B cell (primary cell): Measurements from ENCODE around the gene QSER1. TPM values are rescaled to one million over a fixed set of nuclear protein-coding genes. Genes with fewer than 3 reads are reported as not detected.

Experiments
- ATAC-seq: fragments of 200-7000 bp; cut with Tn5 transposase; one replicate; pipeline ENCODE4 v1.10.0; 2021; ENCODE audit warnings: low read depth, mild to moderate bottlenecking, moderate number of reproducible peaks, moderate library complexity
- CTCF ChIA-PET: fragments of 350-600 bp; sonication (Branson Sonifier 250); formaldehyde crosslinking; loops from one replicate; lab custom pipeline; 2021; ENCODE audit warnings: antibody characterized with exemption, inconsistent platforms; lab: Charles Lee
- POLR2A ChIA-PET: fragments of 350-600 bp; sonication (Branson Sonifier 250); formaldehyde crosslinking; loops from one replicate; lab custom pipeline; 2021; ENCODE audit warnings: antibody characterized with exemption; lab: Charles Lee
- DNase-seq: peaks from one replicate; pipeline ENCODE4 v3.0.0; 2013
- H2AFZ ChIP-seq: 2 replicates; pipeline ENCODE4 v1.6.1; 2012; ENCODE audit warnings: mild to moderate bottlenecking, low read depth, low read length; ENCODE audit not compliant: insufficient read depth, poor library complexity, severe bottlenecking
- H3K27ac ChIP-seq, 2 donors: 1 replicate in 1 of 2; 2 replicates in 1 of 2; pipeline ENCODE4 v1.5.1; 2012 to 2013; ENCODE audit warnings: low read length in 2 of 2, mild to moderate bottlenecking in 2 of 2, moderate library complexity in 1 of 2
- H3K27me3 ChIP-seq, 4 experiments: fragments of 200-600 bp in 1 of 4; sonication (generic) in 1 of 4; replicated peaks in 1 of 4; 1 replicate in 2 of 4; 2 replicates in 2 of 4; pipeline versions ENCODE4 v1.6.1 to v1.7.0; 2013 to 2016; ENCODE audit warnings: low read length in 3 of 4, mild to moderate bottlenecking in 2 of 4, mixed read lengths in 1 of 4, moderate library complexity in 1 of 4; ENCODE audit not compliant: insufficient read depth in 4 of 4, control insufficient read depth in 3 of 4; ENCODE audit errors: control extremely low read depth in 1 of 4
- H3K36me3 ChIP-seq, 2 experiments: replicated peaks in 1 of 2; 1 replicate in 1 of 2; 2 replicates in 1 of 2; pipeline versions ENCODE4 v1.6.1 to v1.7.1; 2013; ENCODE audit warnings: low read length in 1 of 2; ENCODE audit not compliant: insufficient read depth in 2 of 2, control insufficient read depth in 1 of 2; ENCODE audit errors: control extremely low read depth in 1 of 2, extremely low read depth in 1 of 2
- H3K4me1 ChIP-seq, 2 donors: fragments of 200-600 bp in 1 of 2; sonication (generic) in 1 of 2; 1 replicate in 1 of 2; 2 replicates in 1 of 2; pipeline versions ENCODE4 v1.5.1 to v1.6.1; 2013 to 2017; ENCODE audit warnings: low read length in 2 of 2; ENCODE audit not compliant: control insufficient read depth in 2 of 2, insufficient read depth in 2 of 2
- H3K4me2 ChIP-seq: replicated peaks from 2 replicates; pipeline ENCODE3; 2012; ENCODE audit warnings: mild to moderate bottlenecking, low read depth, low read length; ENCODE audit not compliant: poor library complexity, severe bottlenecking
- H3K4me3 ChIP-seq, 5 experiments: fragments of 200-600 bp in 1 of 5; sonication (generic) in 1 of 5; 1 replicate in 3 of 5; 2 replicates in 2 of 5; pipeline versions ENCODE4 v1.5.1 to v1.7.0; 2011 to 2016; ENCODE audit warnings: low read length in 4 of 5, mild to moderate bottlenecking in 4 of 5, low read depth in 2 of 5, control low read depth in 1 of 5, moderate library complexity in 1 of 5; ENCODE audit not compliant: insufficient read depth in 1 of 5; ENCODE audit errors: control extremely low read depth in 1 of 5, extremely low read depth in 1 of 5
- H3K79me2 ChIP-seq: fragments of 200-600 bp; sonication (generic); one replicate; pipeline ENCODE4 v1.6.0; 2016; ENCODE audit warnings: low read length; ENCODE audit not compliant: control insufficient read depth, insufficient read depth
- H3K9ac ChIP-seq: fragments of 200-600 bp; sonication (generic); 2 replicates; pipeline ENCODE4 v1.6.1; 2017; ENCODE audit warnings: mild to moderate bottlenecking, low read length, moderate library complexity
- H3K9me3 ChIP-seq, 3 donors: one replicate each; pipeline versions ENCODE4 v1.6.1 to v1.7.1; 2013; ENCODE audit warnings: low read length in 2 of 3; ENCODE audit not compliant: control insufficient read depth in 2 of 3, insufficient read depth in 1 of 3; ENCODE audit errors: control extremely low read depth in 1 of 3
- H4K20me1 ChIP-seq: 2 replicates; pipeline ENCODE4 v1.6.0; 2012; ENCODE audit warnings: mild to moderate bottlenecking, low read length; ENCODE audit not compliant: insufficient read depth, control insufficient read depth, poor library complexity, severe bottlenecking
- H3K27ac Mint-ChIP-seq: one replicate; pipeline ENCODE4 v1.8.0; 2021; ENCODE audit warnings: mixed read lengths
- H3K27me3 Mint-ChIP-seq: one replicate; pipeline ENCODE4 v1.8.0; 2021; ENCODE audit warnings: mixed read lengths
- H3K4me1 Mint-ChIP-seq: one replicate; pipeline ENCODE4 v1.8.0; 2021; ENCODE audit warnings: mixed read lengths
- H3K4me3 Mint-ChIP-seq: one replicate; pipeline ENCODE4 v1.8.0; 2021; ENCODE audit warnings: mixed read lengths
- H3K9me3 Mint-ChIP-seq: one replicate; pipeline ENCODE4 v1.8.0; 2022; ENCODE audit warnings: mixed read lengths; ENCODE audit not compliant: insufficient read depth
- EZH2 ChIP-seq: IDR thresholded peaks from 2 replicates; pipeline ENCODE4 v1.6.1; 2012; ENCODE audit warnings: borderline replicate concordance, low read depth, mild to moderate bottlenecking, moderate library complexity, low read length; ENCODE audit not compliant: insufficient read depth, poor library complexity, severe bottlenecking
- WGBS: methylation state at CpG from one replicate; pipeline ENCODE4 v1.1.5; 2013; ENCODE audit warnings: missing lambda C conversion rate; ENCODE audit not compliant: insufficient coverage; 5-methylcytosine and 5-hydroxymethylcytosine counted together
- intact Hi-C: fragments of 100-400 bp; cut with micrococcal nuclease; formaldehyde crosslinking; loops from one replicate; pipeline ENCODE4 v1.10.0; 2022
- polyA plus RNA-seq: library from polyadenylated mRNA; depleted of rRNA; stranded (reverse); fragments of >200 nt; gene quantifications from 2 replicates; pipeline ENCODE4 v1.2.3, GENCODE V29; 2012
- total RNA-seq, 2 donors: library from RNA; stranded (reverse); fragments of 120-200 nt in 1 of 2; gene quantifications; 1 replicate in 1 of 2; 2 replicates in 1 of 2; pipeline versions ENCODE4 v1.2.3 to v1.2.4, GENCODE V29; 2013 to 2022
- TF ChIP-seq, protein P1 (sequence below): fragments of 200-600 bp; IDR thresholded peaks from one replicate; pipeline ENCODE4 v1.8.0; 2022; ENCODE audit warnings: antibody characterized with exemption, mild to moderate bottlenecking

Gene QSER1
- total and polyA plus RNA-seq, 2 donors (not counting 1 experiment from before 2014, with no cell fraction given): 2.5 to 23.1 TPM

DNA sequence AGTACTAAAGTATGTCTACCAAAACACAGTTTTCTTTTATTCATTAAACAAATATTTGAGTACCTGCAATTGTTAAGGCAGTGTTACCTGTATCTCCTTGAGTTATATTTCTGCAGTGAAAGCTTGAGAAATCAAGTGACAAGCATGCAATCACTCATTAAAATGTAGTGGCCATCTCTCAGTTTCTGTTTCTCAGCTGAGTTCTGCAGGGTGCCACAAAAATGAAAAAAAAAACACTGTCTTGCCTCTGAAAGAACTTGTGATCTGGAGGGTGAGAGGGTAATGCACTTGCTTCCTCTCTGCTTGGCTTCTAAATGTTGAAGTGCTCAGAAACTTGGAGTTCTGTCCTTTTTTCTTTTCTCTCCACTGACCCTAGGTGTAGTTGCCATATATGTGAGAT, 6.8 kb downstream of the QSER1 start:
- POLR2A ChIA-PET: no interaction called here
- Mint-ChIP-seq H3K9me3 (no peaks in the 10 kb centered on the region), H3K4me1 (peaks cover 36% of the 10 kb centered on the region), H3K27me3 (no peaks in the 10 kb centered on the region), H3K27ac (no peak overlapping the region), H3K4me3 (no peak overlapping the region)
- intact Hi-C loops: loop anchor here (10.0 kb wide), 1 partner anchor 875 kb away; the partner anchor contains the start of gene FBXO3
- no peak for DNase-seq
- Histone ChIP-seq H3K4me2 (no peak overlapping the region), H3K4me3 (no peak overlapping the region), H3K79me2 (peaks cover 97% of the 10 kb centered on the region), H3K36me3 (no peaks in the 10 kb centered on the region), H3K27ac (no peak overlapping the region), H3K9ac (no peak overlapping the region), H3K4me1 (peaks cover under 1 to 2% of the 10 kb centered on the region in 2 donors), H3K9me3 (no peaks in the 10 kb centered on the region), H2AFZ (no peak overlapping the region), H3K27me3 (no peaks in the 10 kb centered on the region), H4K20me1 (peaks cover 30% of the 10 kb centered on the region)
- ATAC-seq: no peak
- CTCF ChIA-PET: no interaction called here
- TF ChIP-seq EZH2: no peak
- TF ChIP-seq, protein P1, sequence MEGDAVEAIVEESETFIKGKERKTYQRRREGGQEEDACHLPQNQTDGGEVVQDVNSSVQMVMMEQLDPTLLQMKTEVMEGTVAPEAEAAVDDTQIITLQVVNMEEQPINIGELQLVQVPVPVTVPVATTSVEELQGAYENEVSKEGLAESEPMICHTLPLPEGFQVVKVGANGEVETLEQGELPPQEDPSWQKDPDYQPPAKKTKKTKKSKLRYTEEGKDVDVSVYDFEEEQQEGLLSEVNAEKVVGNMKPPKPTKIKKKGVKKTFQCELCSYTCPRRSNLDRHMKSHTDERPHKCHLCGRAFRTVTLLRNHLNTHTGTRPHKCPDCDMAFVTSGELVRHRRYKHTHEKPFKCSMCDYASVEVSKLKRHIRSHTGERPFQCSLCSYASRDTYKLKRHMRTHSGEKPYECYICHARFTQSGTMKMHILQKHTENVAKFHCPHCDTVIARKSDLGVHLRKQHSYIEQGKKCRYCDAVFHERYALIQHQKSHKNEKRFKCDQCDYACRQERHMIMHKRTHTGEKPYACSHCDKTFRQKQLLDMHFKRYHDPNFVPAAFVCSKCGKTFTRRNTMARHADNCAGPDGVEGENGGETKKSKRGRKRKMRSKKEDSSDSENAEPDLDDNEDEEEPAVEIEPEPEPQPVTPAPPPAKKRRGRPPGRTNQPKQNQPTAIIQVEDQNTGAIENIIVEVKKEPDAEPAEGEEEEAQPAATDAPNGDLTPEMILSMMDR: no peak

DNA sequence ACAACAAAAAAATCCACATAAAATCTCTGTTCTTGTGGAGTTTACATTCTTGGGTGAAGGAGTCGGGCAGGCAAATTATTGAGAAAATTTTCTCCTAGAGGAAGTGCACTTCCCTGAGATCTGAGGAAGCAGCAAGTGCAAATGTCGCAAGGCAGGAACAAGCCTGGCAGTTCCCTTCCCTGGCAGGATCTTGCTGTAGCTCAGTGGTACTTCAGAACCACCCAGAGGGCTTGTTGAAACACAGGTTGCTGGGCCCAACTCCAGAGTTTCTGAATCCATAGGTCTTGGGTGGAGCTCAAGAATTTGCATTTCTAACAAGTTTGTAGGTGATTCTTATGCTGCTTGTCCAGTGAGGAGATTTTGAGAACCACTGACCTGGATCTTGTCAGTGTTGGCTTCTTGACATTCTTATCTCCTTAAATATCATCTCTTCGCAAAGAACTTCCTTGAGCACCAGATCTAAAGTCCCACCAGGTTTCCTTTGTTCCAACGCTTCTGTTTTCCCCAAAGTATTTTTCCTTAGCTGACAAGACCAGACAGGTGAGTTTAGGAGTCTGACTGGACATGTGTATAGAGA, 9.6 kb downstream of the QSER1 start:
- Histone ChIP-seq H3K4me2 (no peak overlapping the region), H3K27me3 (no peaks in the 10 kb centered on the region), H3K27ac (no peak overlapping the region), H3K36me3 (no peaks in the 10 kb centered on the region), H3K79me2 (peaks cover 91% of the 10 kb centered on the region), H3K4me1 (no peaks in the 10 kb centered on the region), H2AFZ (no peak overlapping the region), H3K9me3 (no peaks in the 10 kb centered on the region), H4K20me1 (peaks cover 37% of the 10 kb centered on the region), H3K4me3 (no peak overlapping the region), H3K9ac (no peak overlapping the region)
- intact Hi-C loops: no loop called here
- no peak for DNase-seq
- 93% methylated on average over 2 of the region's 4 CpGs for WGBS
- Mint-ChIP-seq H3K4me3 (no peak overlapping the region), H3K9me3 (no peaks in the 10 kb centered on the region), H3K4me1 (peaks cover 26% of the 10 kb centered on the region), H3K27me3 (no peaks in the 10 kb centered on the region), H3K27ac (no peak overlapping the region)
- no peak for ATAC-seq
- ChIA-PET CTCF (no interaction called here), POLR2A (no interaction called here)
- TF ChIP-seq EZH2: no peak
- TF ChIP-seq, protein P1: no peak
